Measurements from ENCODE around the gene ZRANB3.

ZRANB3 gene

GRCh38 chr2:135202751-135203150 lies 328.3 kb downstream of the ZRANB3 start:
- H3K27me3 ChIP-seq (replicated peaks; ENCODE audit: control insufficient read depth, insufficient read depth, low read length, poor library complexity, severe bottlenecking) = no peaks in the 10 kb centered on the region
- no peak overlapping the region for H3K27ac ChIP-seq (ENCODE audit: insufficient read depth, low read length, poor library complexity, severe bottlenecking)
- no peak overlapping the region for H3K4me3 ChIP-seq (ENCODE audit: insufficient read depth, low read depth, low read length, poor library complexity, severe bottlenecking)
- no peak for DNase-seq
- no peaks in the 10 kb centered on the region for H3K36me3 ChIP-seq (ENCODE audit: control insufficient read depth, insufficient read depth, low read length)
- H3K4me1 ChIP-seq (ENCODE audit: control insufficient read depth, insufficient read depth, low read length, poor library complexity, severe bottlenecking) = no peaks in the 10 kb centered on the region
- H3K9me3 ChIP-seq (ENCODE audit: control insufficient read depth, low read length) = no peaks in the 10 kb centered on the region

GRCh38 chr2:135198481-135198880 lies 332.5 kb downstream of the ZRANB3 start:
- no peaks in the 10 kb centered on the region for H3K4me1 ChIP-seq (ENCODE audit: control insufficient read depth, insufficient read depth, low read length, poor library complexity, severe bottlenecking)
- no peak for DNase-seq

GRCh38 chr2:135190799-135191198 lies 340.2 kb downstream of the ZRANB3 start:
- Histone ChIP-seq H3K27me3 (replicated peaks; ENCODE audit: control insufficient read depth, insufficient read depth, low read length, poor library complexity, severe bottlenecking) (no peaks in the 10 kb centered on the region), H3K9me3 (ENCODE audit: control insufficient read depth, low read length) (no peaks in the 10 kb centered on the region)

More at GRCh38 chr2:135198481-135198880, 332.5 kb downstream of the ZRANB3 start:
- no peaks in the 10 kb centered on the region for H3K27me3 ChIP-seq (replicated peaks; ENCODE audit: control insufficient read depth, insufficient read depth, low read length, poor library complexity, severe bottlenecking)
- H3K4me3 ChIP-seq (ENCODE audit: insufficient read depth, low read depth, low read length, poor library complexity, severe bottlenecking) = no peak overlapping the region
- no peak overlapping the region for H3K27ac ChIP-seq (ENCODE audit: insufficient read depth, low read length, poor library complexity, severe bottlenecking)
- H3K36me3 ChIP-seq (ENCODE audit: control insufficient read depth, insufficient read depth, low read length) = no peaks in the 10 kb centered on the region
- H3K9me3 ChIP-seq (ENCODE audit: control insufficient read depth, low read length) = no peaks in the 10 kb centered on the region

GRCh38 chr2:135189148-135189547 lies 341.9 kb downstream of the ZRANB3 start:
- H3K36me3 ChIP-seq (ENCODE audit: control insufficient read depth, insufficient read depth, low read length) = no peaks in the 10 kb centered on the region
- H3K4me1 ChIP-seq (ENCODE audit: control insufficient read depth, insufficient read depth, low read length, poor library complexity, severe bottlenecking) = no peaks in the 10 kb centered on the region
- no peaks in the 10 kb centered on the region for H3K27me3 ChIP-seq (replicated peaks; ENCODE audit: control insufficient read depth, insufficient read depth, low read length, poor library complexity, severe bottlenecking)
- H3K4me3 ChIP-seq (ENCODE audit: insufficient read depth, low read depth, low read length, poor library complexity, severe bottlenecking) = no peak overlapping the region
- H3K27ac ChIP-seq (ENCODE audit: insufficient read depth, low read length, poor library complexity, severe bottlenecking) = no peak overlapping the region
- DNase-seq = no peak
- no peaks in the 10 kb centered on the region for H3K9me3 ChIP-seq (ENCODE audit: control insufficient read depth, low read length)

More at GRCh38 chr2:135190799-135191198, 340.2 kb downstream of the ZRANB3 start:
- no peak overlapping the region for H3K27ac ChIP-seq (ENCODE audit: insufficient read depth, low read length, poor library complexity, severe bottlenecking)
- H3K36me3 ChIP-seq (ENCODE audit: control insufficient read depth, insufficient read depth, low read length) = no peaks in the 10 kb centered on the region
- H3K4me1 ChIP-seq (ENCODE audit: control insufficient read depth, insufficient read depth, low read length, poor library complexity, severe bottlenecking) = no peaks in the 10 kb centered on the region
- DNase-seq = no peak
- no peak overlapping the region for H3K4me3 ChIP-seq (ENCODE audit: insufficient read depth, low read depth, low read length, poor library complexity, severe bottlenecking)

- Histone ChIP-seq H3K27me3 (replicated peaks; ENCODE audit: control insufficient read depth, insufficient read depth, low read length, poor library complexity, severe bottlenecking) (no peaks in the 10 kb centered on the region), H3K4me3 (ENCODE audit: insufficient read depth, low read depth, low read length, poor library complexity, severe bottlenecking) (no peak overlapping the region), H3K9me3 (ENCODE audit: control insufficient read depth, low read length) (no peaks in the 10 kb centered on the region), H3K4me1 (ENCODE audit: control insufficient read depth, insufficient read depth, low read length, poor library complexity, severe bottlenecking) (no peaks in the 10 kb centered on the region), H3K36me3 (ENCODE audit: control insufficient read depth, insufficient read depth, low read length) (no peaks in the 10 kb centered on the region), H3K27ac (ENCODE audit: insufficient read depth, low read length, poor library complexity, severe bottlenecking) (no peak overlapping the region)
- no peak for DNase-seq
Measured at GRCh38 chr2:135187270-135187669, 343.7 kb downstream of the ZRANB3 start.

GRCh38 chr2:135186054-135186453 lies 345.0 kb downstream of the ZRANB3 start:
- Histone ChIP-seq H3K27ac (ENCODE audit: insufficient read depth, low read length, poor library complexity, severe bottlenecking) (no peak overlapping the region), H3K4me1 (ENCODE audit: control insufficient read depth, insufficient read depth, low read length, poor library complexity, severe bottlenecking) (no peaks in the 10 kb centered on the region), H3K36me3 (ENCODE audit: control insufficient read depth, insufficient read depth, low read length) (no peaks in the 10 kb centered on the region), H3K9me3 (ENCODE audit: control insufficient read depth, low read length) (no peaks in the 10 kb centered on the region), H3K27me3 (replicated peaks; ENCODE audit: control insufficient read depth, insufficient read depth, low read length, poor library complexity, severe bottlenecking) (no peaks in the 10 kb centered on the region), H3K4me3 (ENCODE audit: insufficient read depth, low read depth, low read length, poor library complexity, severe bottlenecking) (no peak overlapping the region)
- DNase-seq = no peak

GRCh38 chr2:135183822-135184221 lies 347.2 kb downstream of the ZRANB3 start:
- H3K27ac ChIP-seq (ENCODE audit: insufficient read depth, low read length, poor library complexity, severe bottlenecking) = no peak overlapping the region
- no peak overlapping the region for H3K4me3 ChIP-seq (ENCODE audit: insufficient read depth, low read depth, low read length, poor library complexity, severe bottlenecking)
- no peaks in the 10 kb centered on the region for H3K4me1 ChIP-seq (ENCODE audit: control insufficient read depth, insufficient read depth, low read length, poor library complexity, severe bottlenecking)
- H3K9me3 ChIP-seq (ENCODE audit: control insufficient read depth, low read length) = no peaks in the 10 kb centered on the region
- no peaks in the 10 kb centered on the region for H3K27me3 ChIP-seq (replicated peaks; ENCODE audit: control insufficient read depth, insufficient read depth, low read length, poor library complexity, severe bottlenecking)
- no peak for DNase-seq
- H3K36me3 ChIP-seq (ENCODE audit: control insufficient read depth, insufficient read depth, low read length) = no peaks in the 10 kb centered on the region

GRCh38 chr2:135182601-135183000 lies 348.4 kb downstream of the ZRANB3 start:
- H3K27ac ChIP-seq (ENCODE audit: insufficient read depth, low read length, poor library complexity, severe bottlenecking) = no peak overlapping the region
- H3K9me3 ChIP-seq (ENCODE audit: control insufficient read depth, low read length) = no peaks in the 10 kb centered on the region
- no peaks in the 10 kb centered on the region for H3K36me3 ChIP-seq (ENCODE audit: control insufficient read depth, insufficient read depth, low read length)
- DNase-seq = no peak
- no peaks in the 10 kb centered on the region for H3K4me1 ChIP-seq (ENCODE audit: control insufficient read depth, insufficient read depth, low read length, poor library complexity, severe bottlenecking)
- no peaks in the 10 kb centered on the region for H3K27me3 ChIP-seq (replicated peaks; ENCODE audit: control insufficient read depth, insufficient read depth, low read length, poor library complexity, severe bottlenecking)
- H3K4me3 ChIP-seq (ENCODE audit: insufficient read depth, low read depth, low read length, poor library complexity, severe bottlenecking) = no peak overlapping the region

GRCh38 chr2:135182190-135182589 lies 348.8 kb downstream of the ZRANB3 start:
- Histone ChIP-seq H3K4me1 (ENCODE audit: control insufficient read depth, insufficient read depth, low read length, poor library complexity, severe bottlenecking) (no peaks in the 10 kb centered on the region), H3K36me3 (ENCODE audit: control insufficient read depth, insufficient read depth, low read length) (no peaks in the 10 kb centered on the region), H3K4me3 (ENCODE audit: insufficient read depth, low read depth, low read length, poor library complexity, severe bottlenecking) (no peak overlapping the region), H3K9me3 (ENCODE audit: control insufficient read depth, low read length) (no peaks in the 10 kb centered on the region), H3K27ac (ENCODE audit: insufficient read depth, low read length, poor library complexity, severe bottlenecking) (no peak overlapping the region), H3K27me3 (replicated peaks; ENCODE audit: control insufficient read depth, insufficient read depth, low read length, poor library complexity, severe bottlenecking) (no peaks in the 10 kb centered on the region)
- DNase-seq = no peak

- no peak for DNase-seq
- Histone ChIP-seq H3K36me3 (ENCODE audit: control insufficient read depth, insufficient read depth, low read length) (peaks cover 6% of the 10 kb centered on the region), H3K4me3 (ENCODE audit: insufficient read depth, low read depth, low read length, poor library complexity, severe bottlenecking) (no peak overlapping the region), H3K4me1 (ENCODE audit: control insufficient read depth, insufficient read depth, low read length, poor library complexity, severe bottlenecking) (no peaks in the 10 kb centered on the region), H3K27ac (ENCODE audit: insufficient read depth, low read length, poor library complexity, severe bottlenecking) (no peak overlapping the region), H3K27me3 (replicated peaks; ENCODE audit: control insufficient read depth, insufficient read depth, low read length, poor library complexity, severe bottlenecking) (no peaks in the 10 kb centered on the region), H3K9me3 (ENCODE audit: control insufficient read depth, low read length) (no peaks in the 10 kb centered on the region)
Measured at GRCh38 chr2:135179689-135180088, 351.3 kb downstream of the ZRANB3 start.

GRCh38 chr2:135175177-135175576 lies 355.8 kb downstream of the ZRANB3 start:
- Histone ChIP-seq H3K27ac (ENCODE audit: insufficient read depth, low read length, poor library complexity, severe bottlenecking) (no peak overlapping the region), H3K4me1 (ENCODE audit: control insufficient read depth, insufficient read depth, low read length, poor library complexity, severe bottlenecking) (no peaks in the 10 kb centered on the region), H3K9me3 (ENCODE audit: control insufficient read depth, low read length) (no peaks in the 10 kb centered on the region), H3K4me3 (ENCODE audit: insufficient read depth, low read depth, low read length, poor library complexity, severe bottlenecking) (no peak overlapping the region), H3K27me3 (replicated peaks; ENCODE audit: control insufficient read depth, insufficient read depth, low read length, poor library complexity, severe bottlenecking) (no peaks in the 10 kb centered on the region), H3K36me3 (ENCODE audit: control insufficient read depth, insufficient read depth, low read length) (peaks cover 20% of the 10 kb centered on the region)
- DNase-seq = no peak

Measured in effector memory CD4-positive, alpha-beta T cell (primary cell).